Osteoblast (primary cell): ENCODE results near the gene PNPLA5. TPM values are rescaled to one million over a fixed set of nuclear protein-coding genes. Genes with fewer than 3 reads are reported as not detected.

Experiments
- DNase-seq: peaks from one replicate; pipeline ENCODE4 v3.0.0; 2011; ENCODE audit warnings: low spot score, mixed read lengths; ENCODE audit not compliant: insufficient read length; ENCODE audit errors: missing footprints
- H2AFZ ChIP-seq: 2 replicates; pipeline ENCODE4 v1.6.0; 2011; ENCODE audit warnings: mild to moderate bottlenecking, low read length
- H3K27ac ChIP-seq: 2 replicates; pipeline ENCODE4 v1.5.1; 2011; ENCODE audit warnings: mild to moderate bottlenecking, low read depth, low read length, moderate library complexity
- H3K27me3 ChIP-seq: 2 replicates; pipeline ENCODE4 v1.6.0; 2012; ENCODE audit warnings: mild to moderate bottlenecking, control low read depth, inconsistent platforms, low read length, moderate library complexity; ENCODE audit not compliant: insufficient read depth
- H3K36me3 ChIP-seq: 2 replicates; pipeline ENCODE4 v1.5.1; 2011; ENCODE audit warnings: mild to moderate bottlenecking, low read length, control low read depth, moderate library complexity; ENCODE audit not compliant: insufficient read depth
- H3K4me1 ChIP-seq: 2 replicates; pipeline ENCODE4 v1.5.1; 2011; ENCODE audit warnings: mild to moderate bottlenecking, low read length, control low read depth, moderate library complexity; ENCODE audit not compliant: insufficient read depth
- H3K4me2 ChIP-seq: 2 replicates; pipeline ENCODE4 v1.6.0; 2011; ENCODE audit warnings: mild to moderate bottlenecking, low read length; ENCODE audit not compliant: insufficient read depth
- H3K4me3 ChIP-seq: fragments of 200-600 bp; sonication (generic); 3 replicates; pipeline ENCODE4 v1.5.1; 2012; ENCODE audit warnings: mild to moderate bottlenecking, low read length, inconsistent platforms; ENCODE audit not compliant: insufficient read depth
- H3K79me2 ChIP-seq: 2 replicates; pipeline ENCODE4 v1.6.0; 2012; ENCODE audit warnings: mild to moderate bottlenecking, low read length, control low read depth, inconsistent platforms; ENCODE audit not compliant: insufficient read depth
- H3K9me3 ChIP-seq: 2 replicates; pipeline ENCODE4 v1.5.1; 2011; ENCODE audit warnings: low read depth, low read length, control low read depth
- H4K20me1 ChIP-seq: 2 replicates; pipeline ENCODE4 v1.6.0; 2012; ENCODE audit warnings: mild to moderate bottlenecking, low read length, control low read depth; ENCODE audit not compliant: insufficient read depth
- total RNA-seq: library from RNA; depleted of rRNA; stranded (reverse); fragments of >200 nt; gene quantifications from 2 replicates; pipeline ENCODE4 v1.2.3, GENCODE V29; 2012
- TF ChIP-seq, protein P1 (sequence below): IDR thresholded peaks from 2 replicates; pipeline ENCODE4 v1.5.1; 2011; ENCODE audit warnings: mild to moderate bottlenecking, low read depth, low read length, moderate library complexity; ENCODE audit errors: extremely low read depth

PNPLA5 gene
- total RNA-seq, 1 donor = not detected

DNA sequence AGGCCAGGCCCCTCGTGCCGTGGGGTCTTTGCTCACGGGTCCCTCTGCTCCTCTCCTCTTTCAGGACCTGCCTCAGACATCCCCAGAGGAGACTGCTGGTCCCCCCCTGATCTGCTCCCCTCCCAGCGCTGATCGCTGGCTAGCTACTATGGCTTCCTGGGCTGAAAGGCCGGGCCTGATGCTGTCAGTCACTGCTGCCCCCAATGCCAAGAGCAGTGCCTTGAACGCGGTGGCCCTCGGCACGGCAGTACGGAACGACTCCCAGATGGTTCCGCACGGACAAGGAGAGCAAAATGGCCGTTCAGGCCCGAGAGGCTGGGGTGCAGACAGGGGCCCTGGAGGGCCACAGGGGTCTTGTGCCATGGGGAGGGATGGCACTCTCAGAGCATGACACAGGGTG, 51.0 kb downstream of the PNPLA5 start:
- no peaks in the 10 kb centered on the region for H3K27me3 ChIP-seq
- TF ChIP-seq, protein P1, sequence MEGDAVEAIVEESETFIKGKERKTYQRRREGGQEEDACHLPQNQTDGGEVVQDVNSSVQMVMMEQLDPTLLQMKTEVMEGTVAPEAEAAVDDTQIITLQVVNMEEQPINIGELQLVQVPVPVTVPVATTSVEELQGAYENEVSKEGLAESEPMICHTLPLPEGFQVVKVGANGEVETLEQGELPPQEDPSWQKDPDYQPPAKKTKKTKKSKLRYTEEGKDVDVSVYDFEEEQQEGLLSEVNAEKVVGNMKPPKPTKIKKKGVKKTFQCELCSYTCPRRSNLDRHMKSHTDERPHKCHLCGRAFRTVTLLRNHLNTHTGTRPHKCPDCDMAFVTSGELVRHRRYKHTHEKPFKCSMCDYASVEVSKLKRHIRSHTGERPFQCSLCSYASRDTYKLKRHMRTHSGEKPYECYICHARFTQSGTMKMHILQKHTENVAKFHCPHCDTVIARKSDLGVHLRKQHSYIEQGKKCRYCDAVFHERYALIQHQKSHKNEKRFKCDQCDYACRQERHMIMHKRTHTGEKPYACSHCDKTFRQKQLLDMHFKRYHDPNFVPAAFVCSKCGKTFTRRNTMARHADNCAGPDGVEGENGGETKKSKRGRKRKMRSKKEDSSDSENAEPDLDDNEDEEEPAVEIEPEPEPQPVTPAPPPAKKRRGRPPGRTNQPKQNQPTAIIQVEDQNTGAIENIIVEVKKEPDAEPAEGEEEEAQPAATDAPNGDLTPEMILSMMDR = no peak
- no peaks in the 10 kb centered on the region for H3K9me3 ChIP-seq
- peak; percentile 10 for DNase-seq
- no peak overlapping the region for H3K4me3 ChIP-seq
- H3K79me2 ChIP-seq = no peaks in the 10 kb centered on the region
- no peaks in the 10 kb centered on the region for H3K4me1 ChIP-seq
- no peaks in the 10 kb centered on the region for H4K20me1 ChIP-seq
- H2AFZ ChIP-seq = no peak overlapping the region
- no peak overlapping the region for H3K27ac ChIP-seq
- no peaks in the 10 kb centered on the region for H3K36me3 ChIP-seq
- H3K4me2 ChIP-seq = no peak overlapping the region

DNA sequence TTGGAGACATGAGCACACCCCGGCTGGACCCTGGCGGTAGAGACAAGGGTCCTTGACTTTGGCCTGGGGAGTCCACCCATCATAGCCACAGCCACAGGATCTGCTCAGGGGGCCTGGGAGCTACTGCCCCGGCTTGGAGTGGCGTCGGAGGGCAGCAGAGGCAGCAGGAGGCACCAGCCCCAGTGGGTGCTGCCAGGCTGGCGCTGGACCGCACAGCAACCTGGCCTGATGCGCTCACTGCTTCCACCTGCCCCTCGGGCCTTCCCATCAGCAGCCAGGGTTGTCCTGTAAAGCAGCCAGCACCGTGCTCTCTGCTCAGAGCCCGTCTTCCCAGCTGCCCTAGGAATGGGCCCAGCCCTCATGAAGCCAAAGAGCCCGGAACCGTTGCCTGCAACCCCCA, 51.4 kb downstream of the PNPLA5 start:
- Histone ChIP-seq H3K36me3 (no peaks in the 10 kb centered on the region), H3K4me1 (no peaks in the 10 kb centered on the region), H3K27me3 (no peaks in the 10 kb centered on the region), H2AFZ (no peak overlapping the region), H3K4me3 (no peak overlapping the region), H3K27ac (no peak overlapping the region), H3K4me2 (no peak overlapping the region), H3K79me2 (no peaks in the 10 kb centered on the region), H3K9me3 (no peaks in the 10 kb centered on the region), H4K20me1 (no peaks in the 10 kb centered on the region)
- DNase-seq = peak; percentile 38
- TF ChIP-seq, protein P1 = no peak

DNA sequence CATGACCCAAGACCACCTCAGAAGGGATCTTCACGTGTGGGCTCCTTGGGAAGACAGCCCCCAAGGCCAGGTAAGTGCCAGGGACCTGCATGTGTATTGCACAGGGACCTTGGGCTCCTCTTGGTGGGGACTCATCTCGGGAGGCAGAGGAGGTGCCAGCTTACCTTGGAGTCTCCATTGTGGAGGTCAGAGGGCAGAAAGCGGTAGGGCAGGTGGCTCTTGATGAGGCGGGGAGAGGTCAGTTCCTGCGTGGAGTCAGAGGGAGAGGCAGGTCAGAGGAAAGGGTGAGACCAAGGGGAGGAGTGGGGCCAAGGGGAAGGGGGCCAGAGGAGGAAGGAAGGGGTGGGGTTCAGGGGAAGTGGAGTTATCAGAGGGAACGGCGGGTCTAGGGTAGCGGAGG, 52.0 kb downstream of the PNPLA5 start:
- H3K27ac ChIP-seq = no peak overlapping the region
- H3K36me3 ChIP-seq = no peaks in the 10 kb centered on the region
- no peak overlapping the region for H3K4me3 ChIP-seq
- H3K27me3 ChIP-seq = no peaks in the 10 kb centered on the region
- TF ChIP-seq, protein P1 = no peak
- H3K4me1 ChIP-seq = no peaks in the 10 kb centered on the region
- DNase-seq = peak; percentile 50
- no peaks in the 10 kb centered on the region for H3K79me2 ChIP-seq
- H3K9me3 ChIP-seq = no peaks in the 10 kb centered on the region
- H3K4me2 ChIP-seq = no peak overlapping the region
- H4K20me1 ChIP-seq = no peaks in the 10 kb centered on the region
- H2AFZ ChIP-seq = no peak overlapping the region

DNA sequence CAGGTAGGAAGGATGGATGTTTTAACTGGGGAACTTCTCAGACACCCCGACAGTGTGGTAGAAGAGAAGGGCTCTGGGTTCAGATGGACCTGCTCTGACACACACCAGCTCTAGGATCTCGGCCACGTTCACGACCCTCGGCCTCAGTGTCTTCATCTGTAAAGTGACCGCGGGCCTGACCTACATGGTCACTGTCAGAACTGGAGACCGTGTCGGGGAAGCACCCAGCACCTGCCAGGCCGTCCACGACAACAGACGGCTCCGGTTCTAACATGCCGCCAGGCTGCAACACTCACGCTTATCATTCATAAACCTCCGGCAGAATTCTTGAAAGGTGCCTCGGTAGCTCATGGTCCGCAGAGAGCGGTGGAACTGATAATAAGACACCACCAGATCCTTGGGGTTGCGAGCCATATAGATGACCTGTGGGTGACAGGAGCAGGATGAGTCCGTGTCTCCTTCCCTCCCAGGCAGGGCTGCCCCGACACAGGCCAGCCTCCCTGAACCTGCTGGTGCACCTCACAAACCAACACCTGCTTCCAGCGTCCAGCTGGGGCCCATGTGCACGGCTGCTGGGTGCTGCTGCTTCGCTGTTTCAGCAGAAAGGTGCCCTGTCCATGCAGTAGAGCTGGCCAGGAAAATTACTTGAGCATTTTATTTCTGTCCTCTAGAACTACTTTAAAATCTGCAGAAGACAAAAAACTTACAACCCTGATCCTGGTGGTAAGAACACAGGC, 53.1 kb downstream of the PNPLA5 start:
- Histone ChIP-seq H3K27me3 (no peaks in the 10 kb centered on the region), H3K4me2 (no peak overlapping the region), H3K79me2 (no peaks in the 10 kb centered on the region), H3K4me1 (no peaks in the 10 kb centered on the region), H2AFZ (no peak overlapping the region), H4K20me1 (no peaks in the 10 kb centered on the region), H3K9me3 (no peaks in the 10 kb centered on the region), H3K27ac (no peak overlapping the region), H3K36me3 (no peaks in the 10 kb centered on the region), H3K4me3 (no peak overlapping the region)
- DNase-seq = peak; percentile 55
- TF ChIP-seq, protein P1 = no peak
